Activated naive CD8-positive, alpha-beta T cell (primary cell): ENCODE results near the gene MACROH2A1.
"Not testable (repeated sequence)": the region's sequence is repeated elsewhere in the genome, so short reads cannot be mapped to it uniquely, and the experiment has no call there.

ENCODE experiments used
- H3K27ac Mint-ChIP-seq: one replicate; pipeline ENCODE4 v1.8.0; 2021; ENCODE audit warnings: mixed read lengths
- H3K27me3 Mint-ChIP-seq: one replicate; pipeline ENCODE4 v1.8.0; 2021; ENCODE audit warnings: mixed read lengths
- H3K36me3 Mint-ChIP-seq: one replicate; pipeline ENCODE4 v1.8.0; 2021; ENCODE audit warnings: mixed read lengths
- H3K4me1 Mint-ChIP-seq: one replicate; pipeline ENCODE4 v1.8.0; 2021; ENCODE audit warnings: low read depth, mixed read lengths
- H3K4me3 Mint-ChIP-seq: one replicate; pipeline ENCODE4 v1.8.0; 2021; ENCODE audit warnings: mild to moderate bottlenecking, mixed read lengths
- H3K9me3 Mint-ChIP-seq: one replicate; pipeline ENCODE4 v1.8.0; 2021; ENCODE audit warnings: low read depth, mixed read lengths

MACROH2A1 gene

DNA sequence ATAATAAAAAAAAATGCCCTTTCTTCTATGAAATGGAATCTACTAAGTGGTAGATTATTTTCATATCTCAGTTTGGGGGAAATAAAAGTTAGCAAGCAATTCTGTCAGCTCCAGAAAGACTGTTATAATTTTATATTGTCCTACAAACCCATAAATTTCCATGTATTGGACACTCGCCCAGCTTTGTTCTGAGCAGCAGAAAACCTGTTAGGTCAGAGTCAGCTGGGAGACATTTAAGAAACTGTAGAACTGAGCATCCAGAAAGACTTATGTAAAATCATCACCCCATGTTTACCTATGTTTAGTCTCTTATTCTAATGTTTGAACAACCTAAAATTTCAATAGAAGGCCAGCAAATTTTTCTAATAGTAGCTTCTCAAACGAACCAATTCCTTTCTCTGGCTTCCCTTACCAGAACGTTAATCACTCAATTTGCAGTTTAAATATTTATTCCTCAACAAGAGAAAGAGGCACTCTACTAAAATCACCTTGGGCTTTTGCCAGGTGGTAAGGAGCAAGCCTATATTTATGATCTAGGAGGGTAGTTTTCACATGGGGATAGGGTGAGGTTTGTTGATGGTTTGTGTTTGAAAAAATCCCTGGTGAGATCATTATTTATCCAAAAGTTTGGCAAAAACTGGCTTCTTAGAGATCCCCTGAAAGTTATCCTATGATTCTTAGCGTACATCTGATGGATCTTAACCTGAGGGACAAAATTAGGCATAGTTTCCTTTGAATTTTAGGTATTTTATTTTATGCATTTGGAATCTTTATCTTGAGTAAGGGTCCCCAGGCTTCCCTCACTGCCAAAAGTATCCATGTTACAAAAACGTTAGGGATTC is 34.4 kb downstream of the MACROH2A1 start:
- Mint-ChIP-seq H3K4me3 (no peak overlapping the region), H3K36me3 (peaks cover 13% of the 10 kb centered on the region), H3K27me3 (no peaks in the 10 kb centered on the region)

GRCh38 chr5:135363342-135363741 is 35.7 kb downstream of the MACROH2A1 start:
- not testable (repeated sequence) for H3K4me3 Mint-ChIP-seq, H3K9me3 Mint-ChIP-seq, H3K27ac Mint-ChIP-seq, H3K27me3 Mint-ChIP-seq
- Mint-ChIP-seq H3K36me3 (peaks cover 15% of the 10 kb centered on the region), H3K4me1 (peaks cover 10% of the 10 kb centered on the region)

More for the DNA sequence above, 34.4 kb downstream of the MACROH2A1 start:
- no peaks in the 10 kb centered on the region for H3K9me3 Mint-ChIP-seq
- H3K4me1 Mint-ChIP-seq = peaks cover 10% of the 10 kb centered on the region
- peak overlapping the region; percentile 13 for H3K27ac Mint-ChIP-seq

- peaks cover 12% of the 10 kb centered on the region for H3K36me3 Mint-ChIP-seq
- no peak overlapping the region for H3K27ac Mint-ChIP-seq
Measured at GRCh38 chr5:135362102-135362501, 36.9 kb downstream of the MACROH2A1 start.

DNA sequence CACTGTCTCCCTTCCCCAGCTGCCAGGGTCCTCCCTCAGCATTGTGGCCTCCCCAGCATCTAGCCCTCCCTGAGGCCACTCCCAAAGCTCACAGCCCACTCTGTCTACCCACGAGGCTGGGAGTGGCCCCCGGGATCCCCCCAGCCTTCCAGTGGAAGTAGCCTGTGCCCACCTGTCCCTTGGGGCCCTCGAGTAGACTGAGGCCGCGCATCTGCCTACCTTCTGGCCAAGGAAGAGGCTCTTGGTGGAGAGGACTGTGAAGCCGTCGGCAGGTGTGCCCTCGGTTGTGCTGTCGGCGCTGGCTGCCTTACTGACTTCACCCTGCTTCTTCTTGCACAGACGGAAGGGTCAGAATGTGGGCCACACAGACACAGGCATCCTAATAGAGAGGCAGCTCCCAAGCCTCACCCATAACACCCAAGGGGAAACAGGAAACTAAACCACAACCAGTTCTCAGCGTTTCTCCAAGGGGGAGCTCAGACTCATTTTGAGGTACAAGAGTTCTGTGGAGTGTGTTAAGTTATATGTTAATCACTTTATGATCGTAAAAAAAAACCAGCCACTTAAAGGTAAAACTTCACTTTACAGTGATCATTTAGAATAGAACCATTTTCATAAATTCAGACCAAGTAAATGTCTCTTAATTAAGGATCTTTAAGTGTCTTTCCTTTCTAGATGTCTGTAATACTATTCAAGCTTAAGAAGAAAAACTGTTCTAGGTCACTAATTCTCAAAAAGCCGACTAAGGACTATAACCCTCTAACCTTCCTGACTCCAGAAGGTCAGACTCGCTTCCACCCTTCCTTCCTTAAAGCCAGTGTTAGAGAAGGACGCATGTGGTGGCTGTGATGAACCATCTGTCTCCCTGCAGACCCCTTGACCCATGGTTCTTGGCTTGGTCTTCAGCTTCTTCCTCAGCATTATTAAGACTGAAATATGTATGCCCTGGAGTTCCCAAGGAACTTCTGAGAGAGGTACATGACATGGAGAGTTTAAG is 38.5 kb downstream of the MACROH2A1 start:
- Mint-ChIP-seq H3K9me3 (no peaks in the 10 kb centered on the region), H3K36me3 (peaks cover 12% of the 10 kb centered on the region), H3K27ac (no peak overlapping the region), H3K4me1 (peaks cover 10% of the 10 kb centered on the region), H3K27me3 (no peaks in the 10 kb centered on the region), H3K4me3 (no peak overlapping the region)

More at GRCh38 chr5:135362102-135362501, 36.9 kb downstream of the MACROH2A1 start:
- H3K4me3 Mint-ChIP-seq = no peak overlapping the region
- peaks cover 10% of the 10 kb centered on the region for H3K4me1 Mint-ChIP-seq
- H3K27me3 Mint-ChIP-seq = no peaks in the 10 kb centered on the region
- no peaks in the 10 kb centered on the region for H3K9me3 Mint-ChIP-seq

DNA sequence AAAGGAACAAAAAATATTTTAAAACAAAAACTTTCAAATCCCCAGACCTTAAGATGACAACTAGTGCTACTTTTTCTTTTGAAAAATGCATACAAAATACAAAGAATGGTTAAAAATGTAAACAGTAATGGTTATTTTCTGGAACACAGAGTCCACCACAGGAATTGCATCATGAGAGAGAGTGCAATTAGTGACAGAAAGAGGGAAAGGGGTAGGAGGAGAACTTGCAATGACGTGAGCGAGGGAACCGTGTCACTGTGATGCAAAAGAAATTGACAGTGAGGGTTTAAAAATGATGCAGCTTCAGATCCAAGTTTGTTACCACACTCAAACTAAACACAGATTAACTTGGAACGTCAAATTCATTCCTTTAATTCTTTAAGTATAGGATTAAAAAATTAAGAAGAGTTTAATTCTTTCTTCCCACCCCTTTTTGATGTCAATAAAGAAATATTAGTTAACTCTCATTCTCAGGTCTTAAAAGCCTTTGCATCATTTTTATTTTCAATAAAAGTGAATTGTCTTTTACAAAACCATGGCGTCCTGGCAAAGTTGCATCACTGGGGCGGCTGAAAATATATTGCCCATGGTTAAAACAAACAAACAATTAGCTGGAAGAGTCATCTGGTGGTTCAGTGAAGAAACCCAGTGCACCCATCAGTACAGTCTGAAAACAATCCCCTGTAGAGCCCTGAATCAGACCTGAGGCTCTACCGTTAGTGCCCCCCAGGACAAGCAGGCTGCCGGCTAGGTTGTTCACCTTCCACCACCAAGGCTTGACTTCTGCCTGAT is 39.5 kb downstream of the MACROH2A1 start:
- H3K9me3 Mint-ChIP-seq = no peaks in the 10 kb centered on the region
- no peaks in the 10 kb centered on the region for H3K27me3 Mint-ChIP-seq
- peaks cover 10% of the 10 kb centered on the region for H3K4me1 Mint-ChIP-seq
- peaks cover 10% of the 10 kb centered on the region for H3K36me3 Mint-ChIP-seq
- no peak overlapping the region for H3K4me3 Mint-ChIP-seq
- H3K27ac Mint-ChIP-seq = no peak overlapping the region

DNA sequence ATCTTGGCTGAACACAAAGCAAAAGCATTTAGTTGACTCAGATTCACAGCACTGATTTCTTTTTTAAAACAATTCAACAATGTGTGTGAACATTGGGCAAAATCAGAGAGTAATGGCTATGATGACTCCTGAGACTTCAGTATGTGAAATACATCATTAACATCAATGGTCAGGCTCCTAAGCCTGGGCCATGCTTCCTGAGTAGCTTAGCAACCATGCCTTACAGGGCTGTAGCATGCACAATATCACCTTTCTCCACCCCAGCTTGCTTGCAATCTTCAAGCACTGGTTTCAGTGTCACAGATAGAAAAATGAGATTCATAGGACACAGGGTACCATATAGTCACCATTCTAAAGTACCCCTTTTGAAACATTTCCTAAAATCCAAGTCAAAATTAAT is 41.3 kb downstream of the MACROH2A1 start:
- peaks cover 7% of the 10 kb centered on the region for H3K36me3 Mint-ChIP-seq
- no peak overlapping the region for H3K27ac Mint-ChIP-seq
- peaks cover 7% of the 10 kb centered on the region for H3K4me1 Mint-ChIP-seq
- H3K27me3 Mint-ChIP-seq = no peaks in the 10 kb centered on the region
- H3K4me3 Mint-ChIP-seq = no peak overlapping the region
- H3K9me3 Mint-ChIP-seq = no peaks in the 10 kb centered on the region

GRCh38 chr5:135356522-135357318 is 42.3 kb downstream of the MACROH2A1 start:
- H3K4me3 Mint-ChIP-seq = no peak overlapping the region
- H3K9me3 Mint-ChIP-seq = no peaks in the 10 kb centered on the region
- no peaks in the 10 kb centered on the region for H3K27me3 Mint-ChIP-seq
- H3K27ac Mint-ChIP-seq = no peak overlapping the region
- peaks cover 7% of the 10 kb centered on the region for H3K4me1 Mint-ChIP-seq
- H3K36me3 Mint-ChIP-seq = peaks cover 7% of the 10 kb centered on the region

GRCh38 chr5:135355169-135355568 is 43.9 kb downstream of the MACROH2A1 start:
- Mint-ChIP-seq H3K4me3 (no peak overlapping the region), H3K27me3 (no peaks in the 10 kb centered on the region), H3K9me3 (no peaks in the 10 kb centered on the region), H3K27ac (no peak overlapping the region), H3K36me3 (peaks cover 4% of the 10 kb centered on the region), H3K4me1 (no peaks in the 10 kb centered on the region)

DNA sequence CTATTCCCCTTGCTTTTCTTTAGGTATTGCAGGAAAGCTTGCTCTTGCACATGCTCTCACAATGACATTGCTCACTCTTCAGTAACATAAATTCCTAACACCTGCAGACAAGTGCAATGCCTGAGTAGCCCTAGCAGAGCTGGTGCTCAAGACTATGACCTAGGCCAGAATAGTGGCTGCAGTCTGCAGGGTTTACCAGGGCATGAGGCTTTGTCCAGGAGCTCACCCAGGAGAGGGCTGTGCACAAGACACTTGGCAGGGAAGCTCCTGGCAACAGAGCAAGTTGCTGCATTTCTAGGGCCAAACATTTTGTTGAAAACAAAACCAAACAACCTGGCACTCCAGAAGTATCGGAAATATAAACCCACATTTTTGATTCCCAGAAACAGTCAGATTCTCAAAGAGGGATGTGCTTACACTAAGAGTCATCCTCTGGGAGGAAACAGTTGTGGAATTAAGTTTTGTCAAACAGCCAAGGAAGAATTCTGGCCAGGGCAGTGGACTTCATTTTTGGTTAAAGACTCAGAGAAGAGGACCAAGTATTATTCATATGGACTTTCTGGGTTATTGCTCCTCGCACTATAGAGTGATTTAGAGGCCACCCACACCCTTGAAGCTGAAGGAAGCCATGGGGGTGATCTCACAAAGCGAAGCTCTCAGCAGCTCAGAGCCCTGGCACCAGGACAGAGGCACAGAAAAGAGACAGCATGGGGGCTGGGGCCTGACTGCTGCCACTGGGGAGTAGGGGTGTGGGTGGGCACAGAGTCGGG is 44.9 kb downstream of the MACROH2A1 start:
- H3K36me3 Mint-ChIP-seq = peaks cover 4% of the 10 kb centered on the region

GRCh38 chr5:135350536-135350935 is 48.5 kb downstream of the MACROH2A1 start:
- Mint-ChIP-seq H3K4me3 (no peak overlapping the region), H3K9me3 (no peaks in the 10 kb centered on the region), H3K27ac (no peak overlapping the region), H3K36me3 (no peaks in the 10 kb centered on the region), H3K27me3 (no peaks in the 10 kb centered on the region), H3K4me1 (no peaks in the 10 kb centered on the region)

More for the DNA sequence above, 44.9 kb downstream of the MACROH2A1 start:
- H3K4me1 Mint-ChIP-seq = no peaks in the 10 kb centered on the region
- H3K27me3 Mint-ChIP-seq = no peaks in the 10 kb centered on the region
- no peak overlapping the region for H3K27ac Mint-ChIP-seq
- H3K4me3 Mint-ChIP-seq = no peak overlapping the region
- H3K9me3 Mint-ChIP-seq = no peaks in the 10 kb centered on the region

DNA sequence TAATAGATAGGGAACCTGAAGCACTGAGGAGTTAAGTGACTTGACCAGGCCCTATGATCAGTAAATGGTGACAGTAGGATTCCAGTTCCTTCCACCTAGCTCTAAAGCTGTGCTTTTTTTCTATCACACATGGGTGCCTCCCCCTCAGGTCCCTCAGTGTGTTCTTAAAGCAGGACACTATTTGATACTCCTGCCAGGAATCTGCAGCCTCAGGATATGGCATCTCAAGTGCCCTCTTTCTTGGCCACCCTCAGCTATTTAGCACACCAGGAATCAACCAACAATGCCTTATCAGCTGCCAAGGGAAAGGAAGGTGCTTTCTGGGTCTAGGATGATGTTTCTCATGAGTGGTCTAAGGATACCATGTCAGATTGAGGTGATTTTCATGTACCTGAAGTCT is 49.1 kb downstream of the MACROH2A1 start:
- Mint-ChIP-seq H3K4me1 (no peaks in the 10 kb centered on the region), H3K9me3 (no peaks in the 10 kb centered on the region), H3K36me3 (peaks cover 2% of the 10 kb centered on the region), H3K27me3 (no peaks in the 10 kb centered on the region), H3K27ac (no peak overlapping the region), H3K4me3 (no peak overlapping the region)

DNA sequence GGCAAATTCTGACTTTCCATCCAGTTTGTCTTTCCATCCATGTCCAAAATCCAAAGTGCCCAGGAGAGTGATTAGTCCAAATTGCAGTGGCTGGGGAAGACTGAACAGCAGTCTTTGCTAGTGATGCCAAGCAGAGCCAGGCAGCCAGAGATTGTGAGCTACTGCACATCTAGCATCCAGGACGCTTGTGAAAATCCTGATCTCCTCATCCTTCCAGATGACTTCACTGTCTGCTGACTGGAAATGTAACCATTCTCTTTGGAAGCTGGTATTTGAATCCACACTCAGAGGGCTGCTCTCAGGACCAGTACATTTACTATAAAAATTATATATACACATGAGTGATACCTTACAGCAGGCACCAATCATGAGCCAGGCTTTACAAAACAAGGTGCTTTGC is 49.6 kb downstream of the MACROH2A1 start:
- H3K27me3 Mint-ChIP-seq = no peaks in the 10 kb centered on the region
- no peak overlapping the region for H3K4me3 Mint-ChIP-seq
- no peak overlapping the region for H3K27ac Mint-ChIP-seq
- no peaks in the 10 kb centered on the region for H3K4me1 Mint-ChIP-seq
- no peaks in the 10 kb centered on the region for H3K9me3 Mint-ChIP-seq
- peaks cover 2% of the 10 kb centered on the region for H3K36me3 Mint-ChIP-seq

- Mint-ChIP-seq H3K4me1 (no peaks in the 10 kb centered on the region), H3K4me3 (no peak overlapping the region), H3K27ac (no peak overlapping the region), H3K9me3 (no peaks in the 10 kb centered on the region), H3K27me3 (no peaks in the 10 kb centered on the region), H3K36me3 (peaks cover 2% of the 10 kb centered on the region)
Measured at GRCh38 chr5:135348918-135349317, 50.1 kb downstream of the MACROH2A1 start.
